IPS-NIHi11 (cell line): ENCODE data around the gene CDYL.

Experiments used
- DNase-seq: peaks from one replicate; pipeline ENCODE4 v3.0.0; 2012; ENCODE audit warnings: mixed read lengths, low spot score

The CDYL gene

DNA sequence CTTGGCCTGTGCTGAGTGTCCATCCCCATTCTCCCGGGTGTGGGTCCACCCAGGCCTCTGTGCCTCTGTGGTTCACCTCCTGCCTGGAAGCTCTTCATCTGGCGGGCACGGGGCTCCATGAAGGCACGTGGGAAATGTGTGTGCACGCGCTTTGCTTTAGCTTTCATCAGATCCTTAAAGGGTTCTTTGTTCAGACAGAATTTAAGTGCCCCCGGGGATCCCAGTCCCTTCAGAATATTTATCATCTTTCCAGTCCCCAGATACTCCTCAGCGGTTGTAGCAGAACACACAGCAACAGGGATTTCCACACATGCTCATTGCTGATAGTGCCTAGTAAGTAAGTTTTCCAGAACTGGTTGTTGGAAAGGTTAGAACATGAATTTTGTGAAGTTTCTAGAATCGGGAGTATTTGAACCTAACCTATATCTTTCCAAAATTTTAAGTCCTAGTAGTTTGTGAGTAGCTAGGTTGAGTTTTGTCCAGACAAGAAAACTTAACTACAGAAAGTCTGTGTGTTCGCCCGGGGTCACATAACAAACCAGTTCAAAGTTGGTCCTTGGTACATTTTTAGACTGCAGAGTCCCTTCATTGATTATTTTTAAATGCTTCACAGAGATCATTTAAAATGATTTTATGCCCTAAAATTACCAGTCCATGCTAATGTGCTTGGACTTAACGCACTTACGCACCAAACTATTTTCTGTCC is 159.9 kb downstream of the CDYL start:
- DNase-seq, result no peak

DNA sequence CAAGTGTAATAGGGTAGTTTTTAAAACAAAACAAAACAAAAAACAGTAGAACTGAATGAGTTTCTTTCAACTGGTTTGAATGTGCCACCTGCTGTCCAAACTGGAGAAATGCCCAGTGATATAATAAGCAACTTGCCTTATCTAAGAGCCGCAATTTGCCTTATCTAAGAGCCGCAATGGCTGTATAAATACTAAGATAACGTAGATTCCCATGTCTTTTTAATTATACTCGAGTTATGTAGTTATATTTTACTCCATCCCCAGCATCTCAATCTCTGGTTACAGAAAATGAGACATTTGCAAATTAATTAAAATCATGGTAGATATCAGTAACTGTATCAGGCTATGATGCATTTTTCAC is 160.5 kb downstream of the CDYL start:
- DNase-seq, result no peak

DNA sequence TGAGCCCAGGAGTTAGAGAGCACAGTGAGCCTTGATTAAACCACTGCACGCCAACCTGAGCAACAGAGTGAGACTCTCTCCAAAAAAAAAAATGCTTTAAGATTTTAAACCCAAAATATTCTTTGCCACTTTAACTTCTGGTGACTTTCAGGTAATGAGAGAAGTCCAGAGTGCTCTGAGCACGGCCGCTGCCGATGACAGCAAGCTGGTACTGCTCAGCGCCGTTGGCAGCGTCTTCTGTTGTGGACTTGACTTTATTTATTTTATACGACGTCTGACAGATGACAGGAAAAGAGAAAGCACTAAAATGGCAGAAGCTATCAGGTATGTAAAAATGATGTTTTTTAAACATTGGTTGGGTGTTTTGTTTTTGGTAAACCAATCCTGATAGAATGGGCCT is 161.2 kb downstream of the CDYL start:
- no peak for DNase-seq

DNA sequence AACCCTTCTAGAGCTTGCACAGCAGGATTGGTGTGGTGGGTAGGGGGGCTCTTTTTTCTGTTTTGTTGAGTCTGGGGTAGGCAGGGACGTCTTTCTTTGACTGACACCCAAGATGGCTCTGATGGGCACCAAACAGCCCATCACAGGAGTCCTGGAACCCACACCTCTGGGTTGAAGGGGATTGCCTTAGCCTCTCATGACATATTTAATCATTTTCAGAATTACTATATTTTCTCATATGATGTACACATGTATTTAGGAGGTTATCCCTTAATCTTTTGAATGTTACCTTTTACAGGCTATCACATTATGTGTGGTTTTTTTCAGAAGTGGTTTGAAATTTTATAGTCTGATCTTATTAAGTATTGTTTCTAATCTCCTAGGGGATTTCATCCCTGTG is 163.0 kb downstream of the CDYL start:
- no peak for DNase-seq

DNA sequence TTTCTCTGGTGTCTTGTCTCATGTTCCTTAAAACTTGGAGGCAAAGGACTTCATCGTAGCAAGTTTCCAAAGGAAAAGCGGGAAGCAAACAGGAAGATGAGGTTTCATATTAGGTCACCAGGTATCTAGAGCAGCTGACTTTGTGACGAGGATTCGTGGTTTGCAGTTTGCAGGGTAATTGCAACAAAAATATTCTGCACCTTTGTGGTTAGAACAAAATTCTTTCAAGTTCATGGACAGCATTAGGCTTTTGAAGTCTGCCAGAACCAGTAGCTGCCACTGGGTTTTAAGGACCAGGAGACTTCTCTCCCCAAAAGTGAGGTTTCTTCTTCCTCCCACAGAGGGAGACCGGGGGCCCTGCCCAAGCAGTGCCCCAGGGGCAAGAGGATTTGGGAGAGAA is 164.2 kb downstream of the CDYL start:
- DNase-seq, result no peak

DNA sequence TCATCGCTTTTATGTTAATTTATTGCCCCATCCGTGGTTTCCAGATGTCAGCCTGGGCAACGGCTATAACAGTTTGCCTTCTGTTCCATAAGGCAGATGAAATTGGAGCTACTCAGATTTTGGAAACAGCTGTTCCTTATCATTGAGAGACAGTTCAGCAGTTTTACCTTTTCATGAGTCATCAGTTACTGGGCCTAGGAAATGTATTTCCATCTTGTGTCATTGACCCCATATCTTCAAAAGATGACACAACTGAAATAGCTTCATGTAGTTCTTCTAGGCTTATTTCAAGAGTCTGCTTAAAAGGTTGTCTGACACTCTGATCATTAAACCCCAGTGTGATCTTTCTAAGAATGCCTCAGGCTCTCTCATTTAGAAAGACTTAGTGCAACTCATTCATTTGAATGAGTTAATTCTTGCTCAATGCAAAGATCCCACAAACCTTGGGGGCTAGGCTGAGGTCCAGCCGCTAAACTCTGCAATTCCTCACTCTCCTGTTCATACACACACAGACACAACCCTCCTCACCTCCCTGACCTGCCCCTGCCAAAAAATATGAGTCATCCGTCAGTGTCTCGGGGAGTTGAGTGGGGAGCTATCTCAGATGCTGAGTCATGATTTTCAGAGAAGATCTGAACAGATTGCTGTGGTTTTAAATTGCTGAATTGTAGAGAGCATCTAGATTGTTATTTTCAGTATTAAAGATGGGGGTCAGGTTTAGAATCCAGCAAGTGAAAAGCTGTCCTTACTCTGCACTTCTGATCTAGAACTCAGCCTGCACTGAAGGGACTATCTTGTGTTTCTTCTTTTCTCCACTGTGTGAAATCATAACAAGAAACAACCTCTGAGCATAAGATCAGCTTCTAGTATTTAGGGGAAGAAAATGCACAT is 165.8 kb downstream of the CDYL start:
- DNase-seq, result no peak

DNA sequence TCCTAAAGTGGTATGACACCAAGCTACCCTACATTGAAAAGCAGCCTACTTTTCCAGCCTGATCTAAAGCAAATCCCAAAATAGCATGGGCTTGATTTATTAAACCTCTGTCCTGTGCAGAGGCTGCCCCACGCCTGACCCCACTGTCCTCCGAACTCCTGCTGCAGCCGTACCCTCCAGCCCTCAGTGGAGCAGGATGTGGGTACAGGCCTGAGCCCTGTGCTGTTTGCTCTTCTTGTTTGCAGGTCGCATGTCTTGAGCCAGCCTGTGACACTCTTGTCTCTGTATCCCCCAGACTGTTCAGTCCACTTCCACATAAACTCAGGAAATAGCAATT is 166.4 kb downstream of the CDYL start:
- DNase-seq, result no peak

DNA sequence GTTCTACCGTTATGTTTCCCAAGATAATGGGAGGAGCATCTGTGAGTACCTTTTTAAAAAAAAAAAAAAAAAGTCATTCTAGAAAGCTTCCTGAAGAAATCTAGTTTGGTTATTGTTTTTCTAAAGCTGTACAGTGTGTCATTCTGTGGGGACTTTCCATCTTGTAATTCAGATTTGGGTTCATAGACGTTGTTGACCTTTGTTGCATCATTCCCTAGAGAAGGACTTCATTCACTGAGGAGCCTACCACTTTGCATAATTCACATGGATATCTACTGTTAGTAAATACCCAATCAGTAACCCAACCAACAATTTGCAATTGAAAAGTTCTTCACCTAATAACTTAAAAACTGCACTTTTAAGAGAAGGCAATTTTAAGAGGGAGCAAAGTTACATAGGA is 167.5 kb downstream of the CDYL start:
- DNase-seq, result no peak

DNA sequence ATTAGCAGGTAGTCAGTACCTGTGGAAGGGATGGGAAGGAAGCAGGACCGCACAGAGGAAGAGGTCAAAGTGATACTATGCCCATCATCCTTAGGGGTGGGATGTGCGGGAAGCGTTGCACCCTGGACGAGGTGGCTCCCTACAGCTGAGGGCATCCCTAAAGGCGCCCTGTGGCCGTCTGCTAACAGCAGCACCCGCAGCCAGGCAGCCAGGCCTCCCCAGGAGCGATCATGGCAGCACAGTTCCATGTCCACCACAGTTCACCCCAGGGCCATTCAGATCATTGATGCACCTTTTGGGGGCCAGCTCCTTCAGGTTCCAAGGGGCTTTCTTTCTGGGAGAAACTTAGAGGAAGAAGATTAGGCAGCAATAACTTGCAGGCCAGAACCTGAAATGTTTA is 168.1 kb downstream of the CDYL start:
- DNase-seq, result no peak

DNA sequence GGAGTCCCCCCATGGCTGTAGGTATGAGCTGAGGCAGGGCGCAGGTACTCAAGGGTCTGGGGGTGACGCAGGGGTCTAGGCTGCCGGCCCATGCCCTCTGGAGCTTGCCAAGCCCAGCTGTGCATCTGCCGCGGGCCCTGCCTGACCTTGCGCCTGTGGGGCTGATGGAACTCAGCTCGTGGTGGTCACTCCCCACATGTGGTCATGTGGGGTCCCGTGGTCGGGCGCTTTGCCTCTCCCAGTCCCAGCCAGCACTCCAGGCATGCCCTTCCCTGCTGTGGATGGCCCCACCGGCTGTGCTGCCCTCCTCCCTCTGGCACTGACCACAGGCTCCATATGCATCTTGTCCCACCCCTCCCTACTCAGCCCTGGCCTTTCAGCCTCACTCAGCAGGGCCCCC is 170.3 kb downstream of the CDYL start:
- no peak for DNase-seq

DNA sequence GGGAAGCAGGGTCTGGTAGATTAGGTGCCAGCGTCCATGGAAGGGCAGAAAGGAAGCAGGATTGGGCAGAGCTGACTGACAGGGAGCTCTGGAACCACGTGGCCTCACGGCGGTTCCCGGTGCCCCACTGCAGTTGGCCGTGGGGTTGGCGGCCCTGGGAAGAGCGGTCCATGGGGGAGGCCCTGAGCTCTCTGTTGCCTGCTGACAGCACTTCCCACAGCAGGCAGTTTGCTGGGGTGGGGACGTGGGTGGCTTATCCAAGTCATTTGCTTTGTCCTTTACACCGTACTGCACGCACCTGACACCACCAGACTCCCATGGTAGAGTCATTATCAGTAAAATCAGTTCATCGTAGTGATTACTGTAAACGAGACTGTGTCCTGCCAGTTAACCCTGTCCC is 171.5 kb downstream of the CDYL start:
- no peak for DNase-seq

DNA sequence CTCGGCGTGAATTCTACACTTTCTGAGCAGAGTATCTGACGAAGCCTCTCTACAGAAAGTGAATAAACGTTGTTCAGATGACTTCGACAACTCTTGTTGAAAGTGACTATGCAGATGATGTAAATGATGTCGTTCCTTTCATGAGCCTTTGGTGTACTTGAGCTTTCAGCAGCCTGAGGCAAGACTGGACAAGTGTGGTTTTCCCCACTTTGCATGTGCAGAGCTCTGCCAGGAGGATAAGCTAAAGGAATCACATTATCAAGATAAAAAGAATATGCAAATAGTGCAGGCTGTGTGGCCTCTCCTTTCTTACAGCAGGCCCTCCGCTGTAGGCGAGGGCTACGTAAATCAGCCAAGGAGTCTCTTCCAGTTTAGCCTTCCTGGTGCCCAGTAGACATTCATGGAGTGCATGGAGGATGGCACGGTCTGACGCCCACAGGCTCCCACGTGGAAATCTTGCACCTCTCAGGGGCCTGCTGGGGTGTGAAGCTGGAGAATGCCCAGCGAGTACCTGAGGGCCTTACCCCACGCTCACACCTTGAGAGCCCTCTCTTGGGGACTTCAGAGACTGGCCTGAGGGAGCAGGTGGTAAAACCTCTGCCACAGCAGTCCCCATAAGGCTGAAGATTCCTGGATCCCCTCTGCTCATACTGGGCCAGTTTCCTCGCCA is 172.7 kb downstream of the CDYL start:
- no peak for DNase-seq

DNA sequence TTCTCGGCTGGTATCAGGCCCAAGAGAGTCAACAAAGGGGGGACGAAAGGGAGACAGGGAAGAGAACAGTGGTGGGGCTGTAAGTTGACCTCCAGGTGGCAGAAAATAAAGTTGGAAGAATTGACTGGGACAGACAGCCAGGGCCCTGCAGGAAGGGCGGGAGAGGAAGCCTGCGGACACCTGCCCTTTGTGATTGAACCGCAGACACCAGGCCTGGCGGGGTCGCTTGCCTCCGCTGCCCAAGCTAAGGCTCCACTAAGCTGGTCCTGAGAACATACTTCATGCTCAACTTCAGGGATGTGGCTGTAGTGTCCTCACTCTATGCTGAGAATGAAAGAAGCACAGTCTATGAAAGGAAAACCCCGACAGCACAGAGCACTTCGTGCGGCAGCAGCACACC is 173.9 kb downstream of the CDYL start:
- DNase-seq, result no peak

DNA sequence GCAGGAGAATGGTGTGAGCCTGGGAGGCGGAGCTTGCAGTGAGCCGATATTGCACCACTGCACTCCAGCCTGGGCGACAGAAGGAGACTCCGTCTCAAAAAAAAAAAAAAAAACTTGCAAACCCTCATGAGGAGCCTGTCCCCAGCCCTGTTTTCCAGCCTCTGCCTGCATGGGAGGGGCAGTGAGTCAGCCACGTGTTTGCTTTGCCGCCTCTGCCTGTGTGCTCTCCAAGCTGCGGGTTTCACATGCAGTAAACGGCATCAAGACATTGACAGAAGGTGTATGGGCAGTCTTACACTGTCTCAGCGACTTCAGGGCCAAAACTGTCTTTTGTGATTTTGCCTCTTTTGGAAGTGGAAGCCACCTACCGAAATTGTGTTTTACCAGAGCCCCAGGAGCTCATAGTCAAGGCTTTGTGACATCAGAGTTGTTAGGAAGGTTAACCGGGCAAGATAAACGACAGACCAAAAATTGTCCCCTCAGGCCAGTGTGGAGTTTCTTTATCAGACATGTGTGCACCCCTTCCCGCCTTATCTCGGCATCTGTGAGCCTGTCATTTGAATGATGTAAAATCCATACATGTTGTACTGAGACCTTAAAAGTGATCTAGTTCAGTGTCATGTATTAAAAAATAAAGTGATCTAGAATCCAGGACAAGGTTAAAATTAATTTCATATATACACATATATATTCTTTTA is 174.8 kb downstream of the CDYL start:
- no peak for DNase-seq

DNA sequence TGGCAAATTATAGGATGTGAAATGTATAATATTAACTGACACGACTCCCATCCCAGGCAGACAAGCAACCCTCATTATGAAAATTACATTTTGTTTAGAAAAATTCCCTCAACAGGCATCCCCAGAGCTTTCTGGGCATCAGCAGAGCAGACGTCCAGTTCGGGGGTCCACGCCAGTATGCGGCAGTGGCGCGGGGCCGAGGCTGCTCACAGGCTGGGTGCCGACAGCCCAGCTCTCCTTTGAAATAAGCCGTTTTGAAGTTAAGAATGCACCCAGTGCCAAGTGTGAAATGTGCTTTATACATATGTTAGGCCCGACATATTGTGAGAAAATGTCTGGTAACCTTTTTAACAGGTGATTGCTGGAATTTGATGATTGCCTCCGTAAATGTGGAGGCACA is 177.2 kb downstream of the CDYL start:
- DNase-seq, result no peak

DNA sequence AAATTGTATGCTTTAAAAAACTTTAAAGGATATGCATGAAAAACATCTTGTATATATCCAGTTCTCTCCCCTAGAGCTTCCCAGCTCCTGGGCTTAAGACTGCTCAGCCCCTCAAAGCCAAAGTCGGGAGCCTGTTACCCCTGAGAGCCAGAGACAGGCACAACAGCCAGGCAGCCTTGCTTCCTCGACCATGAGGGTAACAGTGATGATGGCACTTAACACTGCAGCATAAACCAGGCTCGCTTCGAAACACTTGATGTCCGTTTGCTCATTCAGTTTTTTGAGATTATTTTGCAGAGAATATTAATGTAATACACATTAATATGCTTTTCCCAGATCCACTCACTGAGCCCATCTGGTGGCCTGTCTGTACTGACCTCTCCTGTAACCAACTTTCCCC is 180.4 kb downstream of the CDYL start:
- DNase-seq, result no peak

DNA sequence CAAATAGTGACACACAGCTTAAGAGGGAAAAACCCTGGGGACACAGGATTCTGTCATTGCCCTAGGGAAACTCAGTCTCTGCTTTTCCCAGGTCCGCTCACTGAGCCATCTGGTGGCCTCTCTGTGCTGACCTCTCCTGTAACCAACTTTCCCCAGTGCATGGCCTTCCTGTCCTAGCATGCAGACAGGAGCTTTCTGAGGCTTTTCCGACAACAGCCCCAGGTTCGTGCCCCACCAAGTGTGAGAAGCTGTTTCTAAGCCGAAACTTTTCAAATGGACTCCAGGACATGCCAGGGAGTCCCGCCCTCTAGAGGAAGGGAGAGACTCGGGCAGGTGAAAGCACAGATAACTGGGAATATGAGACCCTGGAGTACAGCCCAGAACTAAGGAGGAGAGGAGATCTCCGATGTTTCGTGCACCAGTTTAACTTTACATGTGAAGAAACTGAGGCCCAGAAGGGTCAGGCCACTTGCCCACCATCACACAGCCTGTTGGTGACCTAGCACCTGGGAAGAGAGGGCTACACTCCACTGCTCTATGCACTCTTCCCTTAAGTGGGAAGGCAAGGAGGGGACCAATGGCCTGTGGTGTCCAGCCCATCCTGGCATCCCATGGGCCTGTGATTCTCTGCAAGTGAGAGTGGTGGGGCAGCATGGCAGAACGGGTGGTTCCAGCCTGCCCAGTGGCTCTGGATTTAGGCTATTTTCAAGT is 181.5 kb downstream of the CDYL start:
- peak; percentile 43 for DNase-seq

DNA sequence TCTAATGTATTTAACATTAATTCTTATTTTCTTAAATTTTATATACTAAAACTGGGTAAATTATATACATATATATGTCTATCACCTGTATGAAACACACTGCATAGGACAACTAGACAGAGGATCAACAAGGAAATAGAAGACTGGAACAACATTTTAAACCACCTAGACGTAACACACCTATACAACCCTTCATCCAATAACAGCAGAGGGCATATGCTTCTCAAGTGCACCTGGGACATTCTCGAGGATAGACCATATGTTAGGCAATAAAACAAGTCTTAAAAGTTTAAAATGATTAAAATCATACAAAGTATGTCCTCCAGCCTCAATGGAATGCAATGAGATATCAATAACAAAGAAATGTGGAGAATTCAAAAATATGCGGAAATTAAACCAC is 182.4 kb downstream of the CDYL start:
- no peak for DNase-seq

DNA sequence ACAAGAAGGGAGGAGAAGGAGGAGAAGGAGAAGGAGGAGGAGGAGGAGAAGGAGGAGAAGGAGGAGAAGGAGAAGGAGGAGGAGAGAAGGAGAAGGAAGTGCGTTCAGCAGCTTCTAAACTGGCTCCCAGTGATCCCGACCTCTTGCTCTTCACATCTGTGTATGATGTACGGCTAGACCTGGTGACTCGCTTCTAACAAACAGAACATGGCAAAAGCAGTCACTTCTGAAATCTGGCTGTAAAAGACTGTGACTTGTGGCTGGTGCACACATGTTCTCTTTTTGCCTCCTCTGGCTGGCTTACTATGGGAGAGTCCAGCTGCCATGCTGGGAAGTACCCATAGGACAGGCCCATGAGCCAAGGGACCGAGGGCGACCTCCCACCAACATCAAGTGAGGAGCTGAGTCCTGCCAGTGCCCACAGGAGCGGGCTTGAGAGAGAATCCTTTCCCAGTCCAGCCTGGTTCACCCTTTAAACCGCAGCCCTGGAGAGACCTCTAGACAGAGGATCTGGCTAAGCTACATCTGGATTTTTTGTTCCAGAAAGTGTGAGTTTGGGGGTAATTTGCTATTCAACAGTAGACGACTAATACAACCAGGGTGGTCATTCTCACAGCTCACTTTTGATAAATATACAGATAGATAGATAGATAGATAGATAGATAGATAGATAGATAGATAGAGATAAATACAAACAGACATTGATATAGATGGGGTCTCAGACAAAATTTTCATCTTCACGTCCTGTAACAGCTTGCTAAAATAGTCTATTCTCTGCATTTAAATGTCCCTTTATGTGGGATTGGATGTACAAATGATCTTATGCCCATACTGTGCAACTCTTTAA is 185.3 kb downstream of the CDYL start:
- no peak for DNase-seq

DNA sequence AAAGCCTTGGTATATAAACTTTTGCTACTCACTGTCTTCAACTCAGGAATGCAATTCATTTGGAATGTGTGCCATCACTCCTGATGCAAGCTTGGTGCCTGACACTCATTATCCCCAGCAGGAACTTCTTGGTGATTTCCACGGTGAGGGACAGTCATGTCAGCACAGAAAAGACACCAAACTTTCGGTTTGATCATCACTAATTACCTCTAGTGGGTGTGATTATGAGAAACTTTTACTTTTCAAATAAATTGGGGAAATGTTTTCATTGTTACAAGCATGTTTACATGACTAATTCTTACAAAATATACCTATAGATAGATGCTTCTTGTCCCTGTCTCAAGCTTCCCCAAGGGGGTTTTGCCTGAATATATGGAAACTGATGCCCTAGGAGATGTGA is 186.7 kb downstream of the CDYL start:
- DNase-seq, result no peak
